ENCODE measurements around the gene CHST8.

CHST8 gene

GRCh38 chr19:33772858-33773180 is 151.1 kb downstream of the CHST8 start:
- Histone ChIP-seq H3K27me3 (ENCODE audit: low read depth) (no peaks in the 10 kb centered on the region), H3K9me3 (no peaks in the 10 kb centered on the region), H3K36me3 (replicated peaks) (no peaks in the 10 kb centered on the region), H3K4me3 (no peak overlapping the region), H3K4me1 (no peaks in the 10 kb centered on the region)
- no peak for DNase-seq (ENCODE audit: low spot score in 2 of 2)
- in situ Hi-C loops (cut with MboI; ENCODE audit: low sequenced_read_pairs), result loop anchor here (5.0 to 10.0 kb wide), 4 partner anchors 346 to 942 kb away; no protein-coding TSS in a partner anchor

GRCh38 chr19:33773704-33774624 is 152.2 kb downstream of the CHST8 start:
- Histone ChIP-seq H3K36me3 (replicated peaks) (no peaks in the 10 kb centered on the region), H3K9me3 (no peaks in the 10 kb centered on the region), H3K27me3 (ENCODE audit: low read depth) (no peaks in the 10 kb centered on the region), H3K4me3 (no peak overlapping the region), H3K4me1 (peaks cover 3% of the 10 kb centered on the region)
- in situ Hi-C loops (cut with MboI; ENCODE audit: low sequenced_read_pairs), result loop anchor here (5.0 to 10.0 kb wide), 4 partner anchors 347 to 941 kb away; no protein-coding TSS in a partner anchor
- DNase-seq (ENCODE audit: low spot score in 2 of 2), result no peak

DNA sequence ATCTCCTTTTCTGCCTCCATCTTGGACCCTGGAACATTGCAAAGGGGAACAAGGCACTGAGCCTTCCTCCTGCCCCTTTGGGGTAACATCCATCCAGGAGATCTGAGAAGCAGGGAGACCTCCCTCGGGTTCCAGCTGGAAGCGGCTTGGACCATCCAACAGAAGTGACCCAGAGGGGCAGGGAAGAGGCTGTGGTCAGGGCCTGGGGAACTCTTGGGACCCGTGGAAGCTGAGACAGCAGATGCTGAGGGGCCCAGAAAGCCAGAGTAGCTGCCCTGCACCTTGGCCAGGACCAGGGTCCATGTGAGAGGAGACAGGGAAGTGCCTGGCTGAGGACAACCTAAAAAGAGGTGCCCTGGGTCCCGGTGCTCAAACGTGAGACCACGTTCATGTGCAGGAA is 153.0 kb downstream of the CHST8 start:
- Histone ChIP-seq H3K36me3 (replicated peaks) (no peaks in the 10 kb centered on the region), H3K9me3 (no peaks in the 10 kb centered on the region), H3K4me1 (peaks cover 3% of the 10 kb centered on the region), H3K4me3 (no peak overlapping the region), H3K27me3 (ENCODE audit: low read depth) (no peaks in the 10 kb centered on the region)
- no peak for DNase-seq (ENCODE audit: low spot score in 2 of 2)
- in situ Hi-C loops (cut with MboI; ENCODE audit: low sequenced_read_pairs), result loop anchor here (5.0 to 10.0 kb wide), 5 partner anchors 347 to 940 kb away; no protein-coding TSS in a partner anchor

DNA sequence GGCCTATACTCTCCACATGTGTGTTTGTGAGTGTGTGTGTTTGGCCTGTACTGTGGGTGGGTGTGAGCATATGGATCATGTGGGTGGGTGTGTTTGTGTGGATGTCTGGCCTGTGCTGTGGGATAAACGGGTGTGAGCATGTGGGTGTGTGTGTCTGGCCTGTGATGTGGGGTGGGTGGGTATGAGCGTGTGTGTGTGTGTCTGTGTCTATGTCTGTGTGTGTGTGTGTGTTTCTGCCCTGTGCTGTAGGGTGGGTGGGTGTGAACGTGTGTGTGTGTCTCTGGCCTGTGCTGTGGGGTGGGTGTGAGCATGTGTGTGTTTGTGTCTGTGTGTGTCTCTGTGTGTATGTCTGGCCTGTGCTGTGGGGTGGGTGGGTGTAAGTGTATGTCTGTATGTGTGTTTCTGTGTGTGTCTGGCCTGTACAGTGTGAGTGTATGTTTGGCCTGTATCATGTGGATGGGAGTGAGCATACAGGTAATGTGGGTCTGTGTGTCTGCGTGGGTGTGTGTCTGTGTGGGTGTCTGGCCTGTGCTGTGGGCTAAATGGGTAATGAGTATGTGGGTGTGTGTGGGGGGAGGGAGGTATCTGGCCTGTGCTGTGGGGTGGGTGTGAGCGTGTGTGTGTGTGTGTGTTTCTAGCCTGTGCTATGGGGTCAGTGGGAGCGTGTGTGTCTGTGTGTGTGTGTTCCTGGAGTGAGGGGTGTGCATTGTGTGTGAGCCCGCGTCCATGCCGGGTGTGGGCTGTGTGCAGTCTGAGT is 154.2 kb downstream of the CHST8 start:
- H3K27me3 ChIP-seq (ENCODE audit: low read depth), result no peaks in the 10 kb centered on the region
- in situ Hi-C loops (cut with MboI; ENCODE audit: low sequenced_read_pairs), result loop anchor here (5.0 to 10.0 kb wide), 3 partner anchors 376 to 939 kb away; no protein-coding TSS in a partner anchor
- H3K9me3 ChIP-seq, result no peaks in the 10 kb centered on the region
- peaks cover 3% of the 10 kb centered on the region for H3K4me1 ChIP-seq
- no peak overlapping the region for H3K4me3 ChIP-seq
- no peak for DNase-seq (ENCODE audit: low spot score in 2 of 2)
- no peaks in the 10 kb centered on the region for H3K36me3 ChIP-seq (replicated peaks)

- no peaks in the 10 kb centered on the region for H3K9me3 ChIP-seq
- H3K4me1 ChIP-seq, result peaks cover 3% of the 10 kb centered on the region
- no peak for DNase-seq (ENCODE audit: low spot score in 2 of 2)
- no peaks in the 10 kb centered on the region for H3K27me3 ChIP-seq (ENCODE audit: low read depth)
- H3K4me3 ChIP-seq, result no peak overlapping the region
- in situ Hi-C loops (cut with MboI; ENCODE audit: low sequenced_read_pairs), result loop anchor here (5.0 to 10.0 kb wide), 3 partner anchors 375 to 937 kb away; no protein-coding TSS in a partner anchor
- H3K36me3 ChIP-seq (replicated peaks), result no peaks in the 10 kb centered on the region
These were observed 155.6 kb downstream of the CHST8 start for GRCh38 chr19:33777351-33777750.

- no peak for DNase-seq (ENCODE audit: low spot score in 2 of 2)
- in situ Hi-C loops (cut with MboI; ENCODE audit: low sequenced_read_pairs), result loop anchor here (5.0 to 10.0 kb wide), 3 partner anchors 375 to 937 kb away; no protein-coding TSS in a partner anchor
These were observed 156.0 kb downstream of the CHST8 start for GRCh38 chr19:33777753-33778088.

DNA sequence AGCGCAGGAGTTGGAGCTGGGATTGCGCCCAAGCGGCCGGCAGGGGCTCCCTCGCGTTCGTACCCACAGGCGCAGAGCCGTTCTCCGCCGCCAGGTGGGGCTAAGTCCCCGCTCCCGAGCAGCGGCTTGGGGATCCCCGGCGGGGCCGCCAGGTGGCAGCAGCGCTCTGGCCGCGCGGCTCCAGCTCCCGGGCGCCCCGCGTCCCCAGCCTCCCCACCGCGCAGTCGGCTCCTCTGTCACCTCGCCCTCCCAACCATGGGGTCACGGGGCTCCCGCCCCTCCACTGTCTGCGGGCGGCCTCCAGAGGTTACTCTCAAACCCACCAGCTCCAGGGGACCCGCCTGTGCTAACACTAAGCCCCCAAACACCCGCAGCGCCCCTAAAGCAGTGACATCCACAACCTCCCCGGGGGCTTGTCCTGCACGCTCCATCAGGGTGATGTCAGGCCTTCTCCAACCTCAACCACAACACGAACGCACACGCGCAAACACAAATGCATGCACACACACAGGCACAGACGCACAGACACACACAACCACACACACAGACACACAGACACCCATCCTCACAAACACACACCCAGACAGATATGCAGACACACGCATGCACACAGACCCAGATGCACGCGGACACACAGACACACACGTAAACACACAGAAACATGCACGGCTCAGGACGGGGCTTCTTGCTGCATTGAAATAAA is 156.5 kb downstream of the CHST8 start:
- Histone ChIP-seq H3K9me3 (no peaks in the 10 kb centered on the region), H3K4me1 (peaks cover 3% of the 10 kb centered on the region), H3K36me3 (replicated peaks) (no peaks in the 10 kb centered on the region), H3K4me3 (no peak overlapping the region), H3K27me3 (ENCODE audit: low read depth) (no peaks in the 10 kb centered on the region)
- peak; percentile 65 to 90 for DNase-seq (ENCODE audit: low spot score in 2 of 2)
- in situ Hi-C loops (cut with MboI; ENCODE audit: low sequenced_read_pairs), result loop anchor here (5.0 to 10.0 kb wide), 3 partner anchors 374 to 937 kb away; no protein-coding TSS in a partner anchor

More at GRCh38 chr19:33777753-33778088, 156.0 kb downstream of the CHST8 start:
- H3K9me3 ChIP-seq, result no peaks in the 10 kb centered on the region
- H3K27me3 ChIP-seq (ENCODE audit: low read depth), result no peaks in the 10 kb centered on the region
- H3K36me3 ChIP-seq (replicated peaks), result no peaks in the 10 kb centered on the region
- H3K4me1 ChIP-seq, result peaks cover 3% of the 10 kb centered on the region
- H3K4me3 ChIP-seq, result no peak overlapping the region

DNA sequence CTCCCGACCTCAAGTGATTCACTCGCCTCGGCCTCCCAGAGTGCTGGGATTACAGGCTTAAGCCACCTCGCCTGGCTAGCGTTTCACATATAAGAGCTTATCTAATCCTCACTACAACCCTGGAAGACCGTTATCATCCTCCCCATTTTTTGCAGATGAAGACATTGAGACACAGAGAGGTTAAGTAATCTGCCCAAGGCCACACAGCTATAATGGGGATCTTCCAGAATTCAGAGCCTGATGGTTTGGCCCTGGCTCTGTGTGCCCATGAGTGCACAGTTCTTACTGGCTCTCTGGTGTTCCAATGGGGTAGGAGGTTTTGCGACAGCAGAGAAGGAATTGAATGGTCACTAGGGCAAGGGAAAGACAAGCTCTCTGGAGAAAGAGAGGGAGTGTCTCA is 158.1 kb downstream of the CHST8 start:
- in situ Hi-C loops (cut with MboI; ENCODE audit: low sequenced_read_pairs), result loop anchor here (5.0 to 10.0 kb wide), 4 partner anchors 217 to 935 kb away; no protein-coding TSS in a partner anchor
- Histone ChIP-seq H3K4me3 (no peak overlapping the region), H3K4me1 (peaks cover 3% of the 10 kb centered on the region), H3K36me3 (replicated peaks) (no peaks in the 10 kb centered on the region), H3K9me3 (no peaks in the 10 kb centered on the region), H3K27me3 (ENCODE audit: low read depth) (no peaks in the 10 kb centered on the region)
- no peak for DNase-seq (ENCODE audit: low spot score in 2 of 2)

- Histone ChIP-seq H3K27me3 (ENCODE audit: low read depth) (no peaks in the 10 kb centered on the region), H3K4me1 (peaks cover 3% of the 10 kb centered on the region), H3K4me3 (no peak overlapping the region), H3K36me3 (replicated peaks) (no peaks in the 10 kb centered on the region), H3K9me3 (no peaks in the 10 kb centered on the region)
- no peak for DNase-seq (ENCODE audit: low spot score in 2 of 2)
- in situ Hi-C loops (cut with MboI; ENCODE audit: low sequenced_read_pairs), result loop anchor here (5.0 kb wide), 1 partner anchor 217 kb away; no protein-coding TSS in a partner anchor
These were observed 158.5 kb downstream of the CHST8 start for GRCh38 chr19:33780251-33780650.

DNA sequence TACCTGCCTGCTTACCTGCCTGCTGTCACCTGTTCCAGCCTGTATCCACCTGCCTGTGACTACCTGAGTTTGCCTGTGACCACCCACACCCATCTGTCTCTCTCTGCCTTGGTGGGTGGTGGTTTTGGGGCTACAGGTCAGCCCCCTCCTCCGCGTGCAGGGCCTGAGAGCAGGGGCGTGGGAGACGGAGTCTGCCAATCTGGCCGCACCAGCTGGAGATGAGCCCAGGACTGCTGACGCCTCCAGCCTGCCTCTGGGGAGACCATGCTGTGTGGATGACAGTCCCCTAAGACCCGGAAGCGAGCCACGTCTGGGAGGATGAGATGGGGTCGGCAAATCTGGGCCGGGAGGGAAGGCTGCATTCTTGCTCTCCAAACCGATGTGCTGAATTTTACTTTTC is 159.0 kb downstream of the CHST8 start:
- Histone ChIP-seq H3K9me3 (no peaks in the 10 kb centered on the region), H3K4me1 (peaks cover 3% of the 10 kb centered on the region), H3K36me3 (replicated peaks) (no peaks in the 10 kb centered on the region), H3K4me3 (no peak overlapping the region), H3K27me3 (ENCODE audit: low read depth) (no peaks in the 10 kb centered on the region; the same call in 1 of the 2 replicates)
- no peak for DNase-seq (ENCODE audit: low spot score in 2 of 2)
- in situ Hi-C loops (cut with MboI; ENCODE audit: low sequenced_read_pairs), result loop anchor here (5.0 kb wide), 1 partner anchor 217 kb away; no protein-coding TSS in a partner anchor

DNA sequence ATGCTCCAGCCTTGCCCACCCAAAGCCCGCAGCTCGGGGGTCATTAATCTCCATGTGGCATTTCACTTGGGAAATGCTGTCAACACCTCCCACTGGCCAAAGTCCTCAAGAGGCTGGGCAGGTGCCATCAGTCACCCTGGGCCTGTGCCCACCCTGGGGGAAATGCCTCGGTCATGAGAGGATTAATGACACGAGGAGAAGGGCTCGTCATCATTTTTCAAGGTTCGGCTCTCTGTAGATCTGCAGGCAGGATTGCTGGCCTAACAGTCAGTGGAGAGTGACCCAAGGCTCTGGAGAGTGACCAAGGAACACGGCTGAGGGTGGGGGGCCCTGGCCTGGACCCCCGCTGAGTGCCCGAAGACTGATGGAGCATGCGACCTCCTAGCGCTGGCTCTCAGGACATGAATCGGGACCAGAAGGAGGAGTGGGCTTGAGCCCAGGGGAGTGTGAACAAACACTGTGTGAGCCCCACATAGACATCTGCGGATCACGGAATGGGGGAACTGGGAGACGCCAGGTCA is 159.7 kb downstream of the CHST8 start:
- no peak overlapping the region for H3K4me3 ChIP-seq
- in situ Hi-C loops (cut with MboI; ENCODE audit: low sequenced_read_pairs), result loop anchor here (5.0 kb wide), 1 partner anchor 216 kb away; no protein-coding TSS in a partner anchor
- H3K36me3 ChIP-seq (replicated peaks), result no peaks in the 10 kb centered on the region
- peaks cover 3% of the 10 kb centered on the region for H3K4me1 ChIP-seq
- DNase-seq (ENCODE audit: low spot score in 2 of 2), result no peak
- H3K9me3 ChIP-seq, result no peaks in the 10 kb centered on the region
- H3K27me3 ChIP-seq (ENCODE audit: low read depth), result no peaks in the 10 kb centered on the region; the same call in 1 of the 2 replicates

GRCh38 chr19:33781996-33782395 is 160.2 kb downstream of the CHST8 start:
- Histone ChIP-seq H3K36me3 (replicated peaks) (no peaks in the 10 kb centered on the region), H3K4me3 (no peak overlapping the region), H3K4me1 (peaks cover 3% of the 10 kb centered on the region), H3K9me3 (no peaks in the 10 kb centered on the region), H3K27me3 (ENCODE audit: low read depth) (no peaks in the 10 kb centered on the region; the same call in 1 of the 2 replicates)
- in situ Hi-C loops (cut with MboI; ENCODE audit: low sequenced_read_pairs), result loop anchor here (5.0 kb wide), 1 partner anchor 215 kb away; no protein-coding TSS in a partner anchor
- no peak for DNase-seq (ENCODE audit: low spot score in 2 of 2)

GRCh38 chr19:33784432-33784831 is 162.7 kb downstream of the CHST8 start:
- Histone ChIP-seq H3K27me3 (ENCODE audit: low read depth) (peaks cover 2% of the 10 kb centered on the region; the same call in 1 of the 2 replicates), H3K4me1 (no peaks in the 10 kb centered on the region), H3K4me3 (no peak overlapping the region), H3K36me3 (replicated peaks) (no peaks in the 10 kb centered on the region), H3K9me3 (no peaks in the 10 kb centered on the region)
- in situ Hi-C loops (cut with MboI; ENCODE audit: low sequenced_read_pairs), result loop anchor here (5.0 kb wide), 1 partner anchor 213 kb away; no protein-coding TSS in a partner anchor
- DNase-seq (ENCODE audit: low spot score in 2 of 2), result no peak

Measured in HAP-1 (cell line).